Ishikawa (cell line): ENCODE results near the gene METTL6.

Experiments used
- CEBPB ChIP-seq: IDR thresholded peaks from 2 replicates; pipeline ENCODE4 v1.6.1; 2012
- CREB1 ChIP-seq: IDR thresholded peaks from 2 replicates; pipeline ENCODE4 v1.6.1; 2012; ENCODE audit warnings: low read depth
- EGR1 ChIP-seq: IDR thresholded peaks from 2 replicates; pipeline ENCODE4 v1.6.1; 2012
- EP300 ChIP-seq: IDR thresholded peaks from 2 replicates; pipeline ENCODE4 v1.6.1; 2012; ENCODE audit warnings: borderline replicate concordance
- FOXM1 ChIP-seq: IDR thresholded peaks from 2 replicates; pipeline ENCODE4 v1.6.1; 2012; ENCODE audit warnings: low read depth, borderline replicate concordance
- MAX ChIP-seq: IDR thresholded peaks from 2 replicates; pipeline ENCODE4 v1.6.1; 2012
- NFIC ChIP-seq: IDR thresholded peaks from 2 replicates; pipeline ENCODE4 v1.6.1; 2012
- RAD21 ChIP-seq: IDR thresholded peaks from 2 replicates; pipeline ENCODE4 v1.6.1; 2012; ENCODE audit warnings: low read depth
- REST ChIP-seq: IDR thresholded peaks from 2 replicates; pipeline ENCODE4 v1.6.1; 2012; ENCODE audit warnings: low read depth, mild to moderate bottlenecking
- TAF1 ChIP-seq: IDR thresholded peaks from 2 replicates; pipeline ENCODE4 v1.6.1; 2012; ENCODE audit warnings: low read depth, mild to moderate bottlenecking
- TCF12 ChIP-seq: IDR thresholded peaks from 2 replicates; pipeline ENCODE4 v1.6.1; 2012; ENCODE audit warnings: low read depth
- TEAD4 ChIP-seq: IDR thresholded peaks from 2 replicates; pipeline ENCODE4 v1.6.1; 2012
- USF1 ChIP-seq: IDR thresholded peaks from 2 replicates; pipeline ENCODE4 v1.6.1; 2012
- YY1 ChIP-seq: IDR thresholded peaks from 2 replicates; pipeline ENCODE4 v1.6.1; 2012; ENCODE audit warnings: low read depth
- ZBTB7A ChIP-seq: IDR thresholded peaks from 2 replicates; pipeline ENCODE4 v1.6.1; 2012; ENCODE audit warnings: low read depth

METTL6 gene

GRCh38 chr3:15430624-15431023 is 3.3 kb upstream of the METTL6 start:
- TF ChIP-seq EP300 (no peak), CREB1 (no peak), TCF12 (no peak), YY1 (no peak), FOXM1 (no peak), EGR1 (no peak)

GRCh38 chr3:15429080-15429479 is 1.7 kb upstream of the METTL6 start:
- TF ChIP-seq REST, result no peak
- TF ChIP-seq CEBPB, result no peak
- no peak for TF ChIP-seq ZBTB7A

GRCh38 chr3:15428539-15428938 is 1.2 kb upstream of the METTL6 start:
- TF ChIP-seq ZBTB7A, result no peak

GRCh38 chr3:15427981-15428380 is 637 bp upstream of the METTL6 start:
- TF ChIP-seq RAD21 (no peak), REST (no peak)

- TF ChIP-seq EGR1, result no peak
- no peak for TF ChIP-seq EP300
- TF ChIP-seq TCF12, result no peak
- TF ChIP-seq FOXM1, result no peak
- no peak for TF ChIP-seq YY1
- no peak for TF ChIP-seq CREB1
- no peak for TF ChIP-seq TAF1
- no peak for TF ChIP-seq REST
- TF ChIP-seq TEAD4, result no peak
- no peak for TF ChIP-seq CEBPB
- no peak for TF ChIP-seq MAX
- TF ChIP-seq USF1, result no peak
- no peak for TF ChIP-seq RAD21
- no peak for TF ChIP-seq ZBTB7A
- no peak for TF ChIP-seq NFIC
Observed at GRCh38 chr3:15426579-15427118, 695 bp downstream of the METTL6 start.

GRCh38 chr3:15420871-15421270 is 6.5 kb downstream of the METTL6 start:
- no peak for TF ChIP-seq EGR1

GRCh38 chr3:15409774-15410173 is 17.6 kb downstream of the METTL6 start:
- TF ChIP-seq EP300 (no peak), CREB1 (no peak), NFIC (no peak), FOXM1 (no peak), TCF12 (no peak), MAX (no peak), CEBPB (no peak), EGR1 (no peak)

- TF ChIP-seq TEAD4 (no peak), RAD21 (no peak), YY1 (no peak), MAX (no peak), EP300 (no peak), REST (no peak), TAF1 (no peak), NFIC (no peak), CEBPB (no peak), FOXM1 (no peak), ZBTB7A (no peak)
Observed at GRCh38 chr3:15409239-15409638, 18.1 kb downstream of the METTL6 start.
